GM18505 (cell line): Measurements from ENCODE around the gene KCNK10.
"Not testable (repeated sequence)": the region's sequence is repeated elsewhere in the genome, so short reads cannot be mapped to it uniquely, and the experiment has no call there.

Experiments used
- ATAC-seq: cut with Tn5 transposase; IDR thresholded peaks from one replicate; pipeline ENCODE4 v1.9.1; 2021; ENCODE audit not compliant: unreplicated experiment
- POLR2A ChIP-seq: IDR thresholded peaks from 4 replicates; pipeline ENCODE4 v1.6.1; 2011; ENCODE audit warnings: borderline replicate concordance; ENCODE audit not compliant: insufficient read depth, insufficient read length; ENCODE audit errors: extremely low read depth

The KCNK10 gene

DNA sequence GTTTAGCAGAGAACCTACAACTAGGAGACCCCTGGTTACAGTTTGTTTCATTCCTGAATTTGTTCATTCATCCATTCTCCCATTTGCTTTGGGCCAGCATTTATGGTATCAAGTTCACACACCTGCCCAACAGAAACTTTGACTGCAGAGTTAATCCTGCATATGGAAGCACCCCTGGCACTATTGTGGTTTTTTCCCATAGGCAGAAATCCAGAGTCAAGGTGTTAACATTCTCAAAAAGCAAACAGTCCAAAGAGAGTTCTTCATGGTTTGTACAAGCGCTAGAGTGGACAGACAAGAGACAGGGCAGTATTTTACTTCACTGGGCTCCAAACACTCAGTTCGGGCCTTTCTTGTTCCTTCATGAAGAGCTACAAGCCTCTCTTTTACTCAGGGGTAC lies 51.9 kb downstream of the KCNK10 start:
- no peak for TF ChIP-seq POLR2A
- no peak for ATAC-seq

- ATAC-seq = no peak
- no peak for TF ChIP-seq POLR2A
These were observed 52.3 kb downstream of the KCNK10 start for GRCh38 chr14:88270776-88271175.

- no peak for ATAC-seq
- no peak for TF ChIP-seq POLR2A
These were observed 53.2 kb downstream of the KCNK10 start for GRCh38 chr14:88269806-88270420.

GRCh38 chr14:88266474-88266873 lies 56.6 kb downstream of the KCNK10 start:
- no peak for ATAC-seq
- TF ChIP-seq POLR2A = no peak

DNA sequence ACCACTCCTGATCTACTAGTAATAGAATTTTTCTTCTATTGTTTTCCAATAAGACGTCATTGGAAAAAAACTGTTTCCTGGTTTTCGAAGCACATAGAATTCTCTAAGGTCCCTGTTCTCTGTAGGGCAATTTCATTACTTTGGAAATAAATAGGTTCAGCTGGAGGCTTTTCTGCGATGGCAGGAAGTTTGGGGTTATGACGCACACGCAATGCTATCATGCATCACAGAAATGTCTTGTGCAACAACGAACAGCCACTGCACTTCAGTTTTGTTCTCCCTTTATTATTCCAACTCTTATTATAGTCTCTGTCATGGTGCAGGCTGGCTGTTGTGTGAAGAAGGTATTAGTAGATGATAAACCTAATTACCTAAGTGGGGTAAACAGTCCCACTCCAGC lies 59.0 kb downstream of the KCNK10 start:
- TF ChIP-seq POLR2A = no peak
- ATAC-seq = no peak

DNA sequence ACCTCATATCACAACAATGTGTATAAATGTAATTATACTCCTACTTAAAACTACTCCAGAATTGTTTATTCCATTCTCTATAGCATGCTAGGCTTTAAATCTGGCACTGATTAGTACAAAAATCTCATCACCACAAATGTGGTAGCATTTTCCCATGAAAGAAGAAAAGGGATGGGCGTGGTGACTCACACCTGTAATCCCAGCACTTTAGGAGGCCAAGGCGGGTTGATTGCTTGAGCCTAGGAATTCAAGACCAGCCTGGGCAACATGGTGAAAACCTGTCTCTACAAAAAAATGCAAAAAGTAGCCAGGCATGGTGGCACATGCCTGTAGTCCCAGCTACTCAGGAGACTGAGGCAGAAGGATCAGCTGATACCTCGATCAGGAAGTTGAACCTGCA lies 61.8 kb downstream of the KCNK10 start:
- ATAC-seq = not testable (repeated sequence)

DNA sequence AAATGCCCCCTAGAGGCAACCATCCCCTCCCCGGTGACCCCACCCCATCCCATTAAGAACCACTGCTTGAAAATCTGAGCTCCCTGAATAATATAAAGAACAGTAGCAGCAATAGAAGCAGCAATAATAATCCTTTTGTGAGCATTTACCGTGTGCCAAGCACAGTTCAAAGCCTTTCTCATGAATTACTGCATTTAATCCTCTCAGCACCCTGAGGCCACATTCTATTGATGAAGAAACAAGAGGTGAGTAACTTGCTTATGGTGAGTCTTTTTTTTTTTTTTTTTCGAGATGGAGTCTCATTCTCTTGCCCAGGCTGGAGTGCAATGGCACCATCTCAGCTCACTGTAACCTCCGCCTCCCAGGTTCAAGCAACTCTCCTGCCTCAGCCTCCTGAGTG lies 65.0 kb downstream of the KCNK10 start:
- no peak for ATAC-seq
- no peak for TF ChIP-seq POLR2A

- no peak for ATAC-seq
- no peak for TF ChIP-seq POLR2A
These were observed 65.8 kb downstream of the KCNK10 start for GRCh38 chr14:88256997-88257950.

GRCh38 chr14:88255798-88256197 lies 67.3 kb downstream of the KCNK10 start:
- no peak for ATAC-seq
- no peak for TF ChIP-seq POLR2A

DNA sequence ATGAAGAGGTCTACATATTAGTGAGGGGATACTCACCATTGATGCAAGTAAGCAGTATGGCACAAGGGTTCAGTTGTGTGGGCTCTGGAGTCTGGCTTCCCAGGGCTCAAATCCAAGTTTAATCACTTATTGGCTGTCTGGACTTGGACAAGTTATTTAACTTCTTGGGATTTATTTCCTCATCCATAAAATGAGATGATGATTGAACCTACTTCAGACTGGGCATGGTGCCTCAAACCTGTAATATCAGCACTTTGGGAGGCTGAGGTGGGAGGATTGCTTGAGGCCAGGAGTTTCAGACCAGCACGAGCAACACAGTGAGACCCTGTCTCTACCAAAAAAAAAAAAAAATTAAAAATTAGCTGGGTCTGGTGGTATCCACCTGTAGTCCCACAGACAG lies 67.9 kb downstream of the KCNK10 start:
- TF ChIP-seq POLR2A = no peak
- no peak for ATAC-seq

DNA sequence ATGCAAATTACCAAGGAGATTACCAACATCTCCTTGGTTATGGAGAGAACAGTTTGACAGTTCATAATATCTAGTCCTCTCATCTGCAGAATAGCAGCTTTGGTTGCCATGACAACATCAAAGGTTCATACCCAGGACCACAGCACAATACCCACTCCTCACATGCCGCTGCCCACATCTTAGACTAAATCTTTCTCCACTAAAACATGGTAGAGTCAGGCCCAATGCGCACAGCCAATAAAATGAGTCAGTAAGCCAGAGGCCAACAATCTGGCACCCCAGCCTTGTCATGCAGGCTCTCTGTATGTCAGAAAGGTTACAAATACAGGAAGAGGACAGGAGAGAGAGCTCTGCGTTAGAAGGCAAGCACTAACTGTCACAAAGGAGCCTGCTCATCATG lies 70.6 kb downstream of the KCNK10 start:
- ATAC-seq = no peak
- TF ChIP-seq POLR2A = no peak

GRCh38 chr14:88251650-88252049 lies 71.4 kb downstream of the KCNK10 start:
- no peak for TF ChIP-seq POLR2A
- ATAC-seq = no peak

DNA sequence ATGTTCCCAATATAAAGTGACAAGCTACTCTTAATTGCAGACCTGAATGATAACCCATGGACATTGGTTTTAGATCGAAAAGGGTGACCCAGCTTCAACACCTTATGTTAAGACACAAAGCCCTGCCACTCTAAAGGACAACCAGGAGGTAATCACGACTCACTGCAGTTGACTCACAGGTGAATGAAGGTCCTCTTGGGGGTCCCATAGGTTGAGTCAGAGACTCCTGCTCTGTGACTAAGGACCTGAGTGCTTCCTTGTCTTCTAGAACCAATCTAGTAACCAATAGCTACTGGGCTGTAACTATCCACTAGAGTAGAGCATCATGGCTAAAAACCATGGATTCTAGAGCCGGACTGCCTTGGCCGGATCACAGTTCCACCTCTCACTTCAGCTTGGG lies 73.8 kb downstream of the KCNK10 start:
- no peak for ATAC-seq
- TF ChIP-seq POLR2A = no peak

- no peak for ATAC-seq
- no peak for TF ChIP-seq POLR2A
These were observed 74.5 kb downstream of the KCNK10 start for GRCh38 chr14:88248606-88249005.
